ENCODE results near the gene EZR.

EZR gene

GRCh38 chr6:158819213-158819976 lies at the start of gene EZR:
Gene EZR (minus strand): TSS chr6:158819368. CDS start chr6:158818093, 1,275 bp downstream.
- DNase-seq (ENCODE audit: low spot score) = peak; percentile 92

- no peak for DNase-seq (ENCODE audit: low spot score)
Measured at GRCh38 chr6:158868122-158868480, 48.9 kb upstream of the EZR start.

- no peak for DNase-seq (ENCODE audit: low spot score)
Measured at GRCh38 chr6:158867381-158868121, 48.4 kb upstream of the EZR start.

GRCh38 chr6:158865769-158866168 lies 46.6 kb upstream of the EZR start:
- DNase-seq (ENCODE audit: low spot score) = no peak

GRCh38 chr6:158863646-158864045 lies 44.5 kb upstream of the EZR start:
- DNase-seq (ENCODE audit: low spot score) = peak; percentile 62

- DNase-seq (ENCODE audit: low spot score) = no peak
Measured at GRCh38 chr6:158861686-158862381, 42.7 kb upstream of the EZR start.

- no peak for DNase-seq (ENCODE audit: low spot score)
Measured at GRCh38 chr6:158860279-158860865, 41.2 kb upstream of the EZR start.

GRCh38 chr6:158856261-158856660 lies 37.1 kb upstream of the EZR start:
- no peak for DNase-seq (ENCODE audit: low spot score)

- no peak for DNase-seq (ENCODE audit: low spot score)
Measured at GRCh38 chr6:158854214-158855101, 35.3 kb upstream of the EZR start.

- no peak for DNase-seq (ENCODE audit: low spot score)
Measured at GRCh38 chr6:158853880-158854213, 34.7 kb upstream of the EZR start.

- peak; percentile 87 for DNase-seq (ENCODE audit: low spot score)
Measured at GRCh38 chr6:158853072-158853879, 34.1 kb upstream of the EZR start.

GRCh38 chr6:158852312-158853071 lies 33.3 kb upstream of the EZR start:
- no peak for DNase-seq (ENCODE audit: low spot score)

GRCh38 chr6:158850807-158851115 lies 31.6 kb upstream of the EZR start:
- DNase-seq (ENCODE audit: low spot score) = no peak

- peak; percentile 80 for DNase-seq (ENCODE audit: low spot score)
Measured at GRCh38 chr6:158849899-158850806, 31.0 kb upstream of the EZR start.

- no peak for DNase-seq (ENCODE audit: low spot score)
Measured at GRCh38 chr6:158848490-158848895, 29.3 kb upstream of the EZR start.

GRCh38 chr6:158847786-158848185 lies 28.6 kb upstream of the EZR start:
- no peak for DNase-seq (ENCODE audit: low spot score)

GRCh38 chr6:158847012-158847529 lies 27.9 kb upstream of the EZR start:
- DNase-seq (ENCODE audit: low spot score) = no peak

- no peak for DNase-seq (ENCODE audit: low spot score)
Measured at GRCh38 chr6:158843751-158844683, 24.8 kb upstream of the EZR start.
